Dedifferentiated amniotic fluid mesenchymal stem cell (primary cell): Measurements from ENCODE around the gene DENND4B.

Source experiments
- DNase-seq: peaks from one replicate; pipeline ENCODE4 v3.0.0-alpha.2; 2016; ENCODE audit errors: extremely low spot score

DENND4B gene

GRCh38 chr1:153968408-153968807 is 21.9 kb upstream of the DENND4B start:
- DNase-seq = no peak

- no peak for DNase-seq
These were observed 21.5 kb upstream of the DENND4B start for GRCh38 chr1:153968000-153968363.

- DNase-seq = peak; percentile 98
These were observed 20.8 kb upstream of the DENND4B start, which contains the start of gene CREB3L4 for GRCh38 chr1:153967107-153967999. Gene CREB3L4, plus strand, starts transcription at chr1:153967902. Its CDS starts 624 bp downstream, at chr1:153968526.

GRCh38 chr1:153963850-153964331 is 17.4 kb upstream of the DENND4B start:
- no peak for DNase-seq

- peak; percentile 97 for DNase-seq
These were observed 16.7 kb upstream of the DENND4B start, which contains the start of gene SLC39A1 for GRCh38 chr1:153963030-153963849. Gene SLC39A1, minus strand, starts transcription at chr1:153963537. Its CDS starts 822 bp downstream, at chr1:153962715.

- no peak for DNase-seq
These were observed 15.8 kb upstream of the DENND4B start for GRCh38 chr1:153962088-153963029.

- DNase-seq = no peak
These were observed 14.9 kb upstream of the DENND4B start for GRCh38 chr1:153961421-153961820.

- DNase-seq = no peak
These were observed 13.7 kb upstream of the DENND4B start for GRCh38 chr1:153960206-153960605.

GRCh38 chr1:153959454-153959853 is 12.9 kb upstream of the DENND4B start:
- no peak for DNase-seq

GRCh38 chr1:153958961-153959260 is 12.4 kb upstream of the DENND4B start:
- no peak for DNase-seq

- peak; percentile 100 for DNase-seq
These were observed 11.8 kb upstream of the DENND4B start, which contains the start of gene CRTC2 for GRCh38 chr1:153958111-153958960. Gene CRTC2, minus strand, starts transcription at chr1:153958612. Its CDS starts 115 bp downstream, at chr1:153958497.

GRCh38 chr1:153957744-153958110 is 11.2 kb upstream of the DENND4B start:
- DNase-seq = no peak

GRCh38 chr1:153956997-153957715 is 10.6 kb upstream of the DENND4B start:
- no peak for DNase-seq

- no peak for DNase-seq
These were observed 8.3 kb upstream of the DENND4B start for GRCh38 chr1:153954826-153955225.

GRCh38 chr1:153953859-153954365 is 7.4 kb upstream of the DENND4B start:
- DNase-seq = no peak

- DNase-seq = no peak
These were observed 5.3 kb upstream of the DENND4B start for GRCh38 chr1:153951801-153952200.

- no peak for DNase-seq
These were observed 4.7 kb upstream of the DENND4B start for GRCh38 chr1:153951183-153951582.

- DNase-seq = no peak
These were observed 510 bp downstream of the DENND4B start for GRCh38 chr1:153945795-153946621.
